UCSD-AML1 (cell line): ENCODE data around the gene PIKFYVE.
"Not testable (repeated sequence)": the region's sequence is repeated elsewhere in the genome, so short reads cannot be mapped to it uniquely, and the experiment has no call there.

Experiments
- DNase-seq: peaks from one replicate; lab custom pipeline; 2025; ENCODE audit not compliant: unreplicated experiment; lab: John Stamatoyannopoulos, UW

Gene PIKFYVE

GRCh38 chr2:208358758-208359631 lies 92.9 kb downstream of the PIKFYVE start:
- no peak for DNase-seq

GRCh38 chr2:208359632-208359986 lies 93.6 kb downstream of the PIKFYVE start:
- no peak for DNase-seq

- DNase-seq, result no peak
Observed at GRCh38 chr2:208360259-208361076, 94.4 kb downstream of the PIKFYVE start.

- no peak for DNase-seq
Observed at GRCh38 chr2:208361077-208361441, 95.0 kb downstream of the PIKFYVE start.

- DNase-seq, result no peak
Observed at GRCh38 chr2:208363485-208363884, 97.4 kb downstream of the PIKFYVE start.

- DNase-seq, result no peak
Observed at GRCh38 chr2:208366215-208367127, 100.4 kb downstream of the PIKFYVE start.

- no peak for DNase-seq
Observed at GRCh38 chr2:208369091-208369490, 103.0 kb downstream of the PIKFYVE start.

- DNase-seq, result no peak
Observed at GRCh38 chr2:208370881-208371633, 105.0 kb downstream of the PIKFYVE start.

GRCh38 chr2:208371634-208371935 lies 105.5 kb downstream of the PIKFYVE start:
- no peak for DNase-seq

- DNase-seq, result no peak
Observed at GRCh38 chr2:208373460-208374089, 107.5 kb downstream of the PIKFYVE start.

GRCh38 chr2:208375491-208376068 lies 109.5 kb downstream of the PIKFYVE start:
- DNase-seq, result no peak

- DNase-seq, result not testable (repeated sequence)
Observed at GRCh38 chr2:208377344-208377860, 111.3 kb downstream of the PIKFYVE start.

- no peak for DNase-seq
Observed at GRCh38 chr2:208379192-208379591, 113.1 kb downstream of the PIKFYVE start.

- DNase-seq, result no peak
Observed at GRCh38 chr2:208384637-208385036, 118.6 kb downstream of the PIKFYVE start.

GRCh38 chr2:208386541-208386940 lies 120.5 kb downstream of the PIKFYVE start:
- DNase-seq, result no peak

- no peak for DNase-seq
Observed at GRCh38 chr2:208389940-208390339, 123.9 kb downstream of the PIKFYVE start.

GRCh38 chr2:208392300-208392699 lies 126.2 kb downstream of the PIKFYVE start:
- DNase-seq, result no peak

- DNase-seq, result not testable (repeated sequence)
Observed at GRCh38 chr2:208396796-208397195, 130.7 kb downstream of the PIKFYVE start.

- DNase-seq, result no peak
Observed at GRCh38 chr2:208399201-208399600, 133.1 kb downstream of the PIKFYVE start.
